ENCODE data around the gene MBD5.

DNA sequence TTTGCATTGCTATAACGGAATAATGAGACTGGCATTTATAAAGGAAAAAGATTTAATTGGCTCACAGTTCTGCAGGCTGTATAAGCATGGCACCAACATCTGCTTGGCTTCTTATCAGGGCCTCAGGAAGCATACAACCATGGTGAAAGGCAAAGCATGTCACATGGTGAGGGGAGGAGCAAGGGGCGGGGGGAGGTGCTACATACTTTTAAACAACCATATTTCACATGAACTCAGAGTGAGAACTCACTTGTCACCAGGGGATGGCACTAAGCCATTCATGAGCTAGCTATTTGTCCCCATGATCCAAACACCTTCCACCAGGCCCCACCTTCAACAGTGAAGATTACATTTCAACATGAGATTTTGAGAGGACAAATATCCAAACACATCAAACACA is 188.7 kb downstream of the MBD5 start:
- TF ChIP-seq CTCF (conservative IDR thresholded peaks at IDR 0.05 in 1 of 2, IDR thresholded peaks at IDR 0.05 in 1 of 2; ENCODE audit: extremely low read depth in 1 of 2, insufficient read depth in 1 of 2, low read depth in 1 of 2, low read length in 2 of 2) (no peak), EZH2 (IDR thresholded peaks at IDR 0.05; ENCODE audit: borderline replicate concordance, low read length) (no peak)

All from mammary epithelial cell (primary cell).